Measurements from ENCODE around the gene APEX1.

APEX1 gene

GRCh38 chr14:20460458-20461224, 5.6 kb downstream of the APEX1 start:
- peaks cover 8% of the 10 kb centered on the region for H3K4me1 ChIP-seq (ENCODE audit: control insufficient read depth, insufficient read depth, low read length)
- H3K27ac ChIP-seq (ENCODE audit: low read depth, low read length) = peak overlapping the region; percentile 78; the same call in 1 of the 2 replicates
- peak overlapping the region; percentile 97 for H3K4me3 ChIP-seq (ENCODE audit: low read depth, low read length)
- peaks cover 48% of the 10 kb centered on the region for H3K36me3 ChIP-seq (ENCODE audit: control insufficient read depth, insufficient read depth, low read length)
- H3K9ac ChIP-seq (ENCODE audit: low read length) = peak overlapping the region; percentile 81
- no peaks in the 10 kb centered on the region for H3K9me3 ChIP-seq (ENCODE audit: control insufficient read depth, insufficient read depth, low read depth, low read length)
- no peaks in the 10 kb centered on the region for H3K27me3 ChIP-seq (ENCODE audit: control insufficient read depth, insufficient read depth, low read length)

GRCh38 chr14:20461225-20462141, 6.5 kb downstream of the APEX1 start, which contains the start of gene PIP4P1:
Gene PIP4P1, minus strand, starts transcription at chr14:20461434. Its CDS starts 109 bp downstream, at chr14:20461325.
- Histone ChIP-seq H3K9me3 (ENCODE audit: control insufficient read depth, insufficient read depth, low read depth, low read length) (no peaks in the 10 kb centered on the region), H3K4me1 (ENCODE audit: control insufficient read depth, insufficient read depth, low read length) (peaks cover 8% of the 10 kb centered on the region), H3K27me3 (ENCODE audit: control insufficient read depth, insufficient read depth, low read length) (no peaks in the 10 kb centered on the region), H3K4me3 (ENCODE audit: low read depth, low read length) (peak within 1 kb of the TSS; percentile 97), H3K9ac (ENCODE audit: low read length) (peak within 1 kb of the TSS; percentile 81), H3K27ac (ENCODE audit: low read depth, low read length) (peak within 1 kb of the TSS; percentile 78; the same call in 1 of the 2 replicates), H3K36me3 (ENCODE audit: control insufficient read depth, insufficient read depth, low read length) (peaks cover 42% of the 10 kb centered on the region)

GRCh38 chr14:20468764-20469241, 13.8 kb downstream of the APEX1 start:
- Histone ChIP-seq H3K36me3 (ENCODE audit: control insufficient read depth, insufficient read depth, low read length) (peaks cover 24% of the 10 kb centered on the region), H3K9ac (ENCODE audit: low read length) (peak overlapping the region; percentile 27), H3K4me1 (ENCODE audit: control insufficient read depth, insufficient read depth, low read length) (peaks cover 11% of the 10 kb centered on the region), H3K4me3 (ENCODE audit: low read depth, low read length) (peak overlapping the region; percentile 92), H3K27me3 (ENCODE audit: control insufficient read depth, insufficient read depth, low read length) (no peaks in the 10 kb centered on the region), H3K27ac (ENCODE audit: low read depth, low read length) (no peak overlapping the region), H3K9me3 (ENCODE audit: control insufficient read depth, insufficient read depth, low read depth, low read length) (no peaks in the 10 kb centered on the region)

GRCh38 chr14:20469242-20469889, 14.3 kb downstream of the APEX1 start, which contains the start of gene PNP:
Gene PNP, plus strand, starts transcription at chr14:20469406. Its CDS starts 119 bp downstream, at chr14:20469525.
- H3K27me3 ChIP-seq (ENCODE audit: control insufficient read depth, insufficient read depth, low read length) = no peaks in the 10 kb centered on the region
- peak within 1 kb of the TSS; percentile 68; the same call in 1 of the 2 replicates for H3K27ac ChIP-seq (ENCODE audit: low read depth, low read length)
- H3K4me1 ChIP-seq (ENCODE audit: control insufficient read depth, insufficient read depth, low read length) = peaks cover 11% of the 10 kb centered on the region
- H3K36me3 ChIP-seq (ENCODE audit: control insufficient read depth, insufficient read depth, low read length) = peaks cover 30% of the 10 kb centered on the region
- no peaks in the 10 kb centered on the region for H3K9me3 ChIP-seq (ENCODE audit: control insufficient read depth, insufficient read depth, low read depth, low read length)
- H3K9ac ChIP-seq (ENCODE audit: low read length) = peak within 1 kb of the TSS; percentile 96
- H3K4me3 ChIP-seq (ENCODE audit: low read depth, low read length) = peak within 1 kb of the TSS; percentile 92

- Histone ChIP-seq H3K9ac (ENCODE audit: low read length) (peak overlapping the region; percentile 96), H3K4me1 (ENCODE audit: control insufficient read depth, insufficient read depth, low read length) (peaks cover 11% of the 10 kb centered on the region), H3K27ac (ENCODE audit: low read depth, low read length) (peak overlapping the region; percentile 68; the same call in 1 of the 2 replicates), H3K36me3 (ENCODE audit: control insufficient read depth, insufficient read depth, low read length) (peaks cover 37% of the 10 kb centered on the region), H3K4me3 (ENCODE audit: low read depth, low read length) (peak overlapping the region; percentile 92), H3K27me3 (ENCODE audit: control insufficient read depth, insufficient read depth, low read length) (no peaks in the 10 kb centered on the region), H3K9me3 (ENCODE audit: control insufficient read depth, insufficient read depth, low read depth, low read length) (no peaks in the 10 kb centered on the region)
Observed at GRCh38 chr14:20469890-20470602, 15.0 kb downstream of the APEX1 start.

GRCh38 chr14:20470603-20470901, 15.5 kb downstream of the APEX1 start:
- Histone ChIP-seq H3K9ac (ENCODE audit: low read length) (peak overlapping the region; percentile 96), H3K27me3 (ENCODE audit: control insufficient read depth, insufficient read depth, low read length) (no peaks in the 10 kb centered on the region), H3K36me3 (ENCODE audit: control insufficient read depth, insufficient read depth, low read length) (peaks cover 42% of the 10 kb centered on the region), H3K9me3 (ENCODE audit: control insufficient read depth, insufficient read depth, low read depth, low read length) (no peaks in the 10 kb centered on the region), H3K27ac (ENCODE audit: low read depth, low read length) (no peak overlapping the region; the same call in 1 of the 2 replicates), H3K4me1 (ENCODE audit: control insufficient read depth, insufficient read depth, low read length) (peaks cover 11% of the 10 kb centered on the region), H3K4me3 (ENCODE audit: low read depth, low read length) (peak overlapping the region; percentile 92)

GRCh38 chr14:20472536-20473169, 17.6 kb downstream of the APEX1 start:
- H3K4me1 ChIP-seq (ENCODE audit: control insufficient read depth, insufficient read depth, low read length) = peaks cover 16% of the 10 kb centered on the region
- no peak overlapping the region for H3K27ac ChIP-seq (ENCODE audit: low read depth, low read length)
- no peak overlapping the region; the same call in 1 of the 2 replicates for H3K4me3 ChIP-seq (ENCODE audit: low read depth, low read length)
- H3K27me3 ChIP-seq (ENCODE audit: control insufficient read depth, insufficient read depth, low read length) = no peaks in the 10 kb centered on the region
- H3K36me3 ChIP-seq (ENCODE audit: control insufficient read depth, insufficient read depth, low read length) = peaks cover 63% of the 10 kb centered on the region
- no peaks in the 10 kb centered on the region for H3K9me3 ChIP-seq (ENCODE audit: control insufficient read depth, insufficient read depth, low read depth, low read length)
- H3K9ac ChIP-seq (ENCODE audit: low read length) = no peak overlapping the region

GRCh38 chr14:20476776-20477175, 21.8 kb downstream of the APEX1 start:
- peaks cover 11% of the 10 kb centered on the region for H3K4me1 ChIP-seq (ENCODE audit: control insufficient read depth, insufficient read depth, low read length)
- no peaks in the 10 kb centered on the region for H3K9me3 ChIP-seq (ENCODE audit: control insufficient read depth, insufficient read depth, low read depth, low read length)
- H3K27me3 ChIP-seq (ENCODE audit: control insufficient read depth, insufficient read depth, low read length) = no peaks in the 10 kb centered on the region
- no peak overlapping the region for H3K4me3 ChIP-seq (ENCODE audit: low read depth, low read length)
- no peak overlapping the region for H3K27ac ChIP-seq (ENCODE audit: low read depth, low read length)
- no peak overlapping the region for H3K9ac ChIP-seq (ENCODE audit: low read length)
- peaks cover 81% of the 10 kb centered on the region for H3K36me3 ChIP-seq (ENCODE audit: control insufficient read depth, insufficient read depth, low read length)

GRCh38 chr14:20477211-20477876, 22.3 kb downstream of the APEX1 start:
- H3K4me3 ChIP-seq (ENCODE audit: low read depth, low read length) = no peak overlapping the region
- H3K27ac ChIP-seq (ENCODE audit: low read depth, low read length) = no peak overlapping the region; the same call in 1 of the 2 replicates
- peaks cover 75% of the 10 kb centered on the region for H3K36me3 ChIP-seq (ENCODE audit: control insufficient read depth, insufficient read depth, low read length)
- peaks cover 16% of the 10 kb centered on the region for H3K4me1 ChIP-seq (ENCODE audit: control insufficient read depth, insufficient read depth, low read length)
- no peaks in the 10 kb centered on the region for H3K9me3 ChIP-seq (ENCODE audit: control insufficient read depth, insufficient read depth, low read depth, low read length)
- H3K9ac ChIP-seq (ENCODE audit: low read length) = no peak overlapping the region
- no peaks in the 10 kb centered on the region for H3K27me3 ChIP-seq (ENCODE audit: control insufficient read depth, insufficient read depth, low read length)

Measured in HUES6 (cell line).